ENCODE results near the gene PTPRD. TPM values are rescaled to one million over a fixed set of nuclear protein-coding genes. Genes with fewer than 3 reads are reported as not detected.

The PTPRD gene
- total RNA-seq, 1 donor from 2014 or later = 5.7 TPM

- Mint-ChIP-seq H3K27ac (ENCODE audit: unreplicated experiment) (no peak overlapping the region), H3K4me3 (ENCODE audit: unreplicated experiment) (no peak overlapping the region), H3K27me3 (ENCODE audit: low read depth) (peaks cover 2% of the 10 kb centered on the region), H3K4me1 (ENCODE audit: low read depth) (peaks cover 14% of the 10 kb centered on the region), H3K9me3 (ENCODE audit: low read depth) (peaks cover 8% of the 10 kb centered on the region), H3K36me3 (ENCODE audit: low read depth) (no peaks in the 10 kb centered on the region)
- DNase-seq (ENCODE audit: low spot score) = no peak
- TF ChIP-seq, protein P1, sequence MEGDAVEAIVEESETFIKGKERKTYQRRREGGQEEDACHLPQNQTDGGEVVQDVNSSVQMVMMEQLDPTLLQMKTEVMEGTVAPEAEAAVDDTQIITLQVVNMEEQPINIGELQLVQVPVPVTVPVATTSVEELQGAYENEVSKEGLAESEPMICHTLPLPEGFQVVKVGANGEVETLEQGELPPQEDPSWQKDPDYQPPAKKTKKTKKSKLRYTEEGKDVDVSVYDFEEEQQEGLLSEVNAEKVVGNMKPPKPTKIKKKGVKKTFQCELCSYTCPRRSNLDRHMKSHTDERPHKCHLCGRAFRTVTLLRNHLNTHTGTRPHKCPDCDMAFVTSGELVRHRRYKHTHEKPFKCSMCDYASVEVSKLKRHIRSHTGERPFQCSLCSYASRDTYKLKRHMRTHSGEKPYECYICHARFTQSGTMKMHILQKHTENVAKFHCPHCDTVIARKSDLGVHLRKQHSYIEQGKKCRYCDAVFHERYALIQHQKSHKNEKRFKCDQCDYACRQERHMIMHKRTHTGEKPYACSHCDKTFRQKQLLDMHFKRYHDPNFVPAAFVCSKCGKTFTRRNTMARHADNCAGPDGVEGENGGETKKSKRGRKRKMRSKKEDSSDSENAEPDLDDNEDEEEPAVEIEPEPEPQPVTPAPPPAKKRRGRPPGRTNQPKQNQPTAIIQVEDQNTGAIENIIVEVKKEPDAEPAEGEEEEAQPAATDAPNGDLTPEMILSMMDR (IDR thresholded peaks at IDR 0.05) = no peak
Observed at GRCh38 chr9:8905731-8906130, 1707.1 kb downstream of the PTPRD start.

DNA sequence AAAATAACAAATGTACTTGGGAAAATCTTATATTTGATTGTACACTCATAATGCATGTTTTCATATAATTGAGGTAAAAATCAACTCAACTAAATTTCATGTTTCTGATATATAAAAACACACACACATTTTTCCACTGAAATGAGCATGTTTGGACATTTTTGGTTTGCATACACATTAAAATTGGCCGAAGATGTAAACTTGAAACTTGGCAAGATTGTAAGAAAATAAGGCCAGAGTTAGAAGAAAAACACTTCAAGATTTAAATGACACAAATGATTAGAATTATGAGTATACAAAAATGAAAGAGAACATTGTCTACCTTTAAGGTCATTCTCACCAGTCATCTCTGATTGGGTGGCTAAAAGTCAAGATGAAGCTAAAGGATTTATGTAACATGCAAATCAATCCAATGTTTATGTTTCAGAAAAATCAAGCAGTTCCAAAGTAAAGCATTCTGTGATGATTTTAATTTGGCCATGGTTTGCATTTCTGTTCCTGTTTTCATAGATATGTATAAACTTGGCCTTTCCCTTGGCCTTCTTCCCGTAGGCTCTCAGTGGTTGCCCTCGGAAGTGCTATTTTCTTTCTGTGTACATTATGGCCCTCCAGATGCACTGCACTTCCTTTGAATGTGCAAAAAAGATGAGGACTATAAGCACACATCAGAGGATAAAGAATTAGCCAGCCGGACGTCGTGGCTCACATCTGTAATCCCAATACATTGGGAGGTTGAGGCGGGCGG, 1707.9 kb downstream of the PTPRD start:
- no peak overlapping the region for H3K4me3 Mint-ChIP-seq (ENCODE audit: unreplicated experiment)
- no peak overlapping the region for H3K27ac Mint-ChIP-seq (ENCODE audit: unreplicated experiment)
- H3K4me1 Mint-ChIP-seq (ENCODE audit: low read depth) = peaks cover 14% of the 10 kb centered on the region
- H3K27me3 Mint-ChIP-seq (ENCODE audit: low read depth) = peaks cover 2% of the 10 kb centered on the region
- no peaks in the 10 kb centered on the region for H3K36me3 Mint-ChIP-seq (ENCODE audit: low read depth)
- TF ChIP-seq, protein P1 (IDR thresholded peaks at IDR 0.05) = no peak
- H3K9me3 Mint-ChIP-seq (ENCODE audit: low read depth) = peaks cover 8% of the 10 kb centered on the region
- no peak for DNase-seq (ENCODE audit: low spot score)

DNA sequence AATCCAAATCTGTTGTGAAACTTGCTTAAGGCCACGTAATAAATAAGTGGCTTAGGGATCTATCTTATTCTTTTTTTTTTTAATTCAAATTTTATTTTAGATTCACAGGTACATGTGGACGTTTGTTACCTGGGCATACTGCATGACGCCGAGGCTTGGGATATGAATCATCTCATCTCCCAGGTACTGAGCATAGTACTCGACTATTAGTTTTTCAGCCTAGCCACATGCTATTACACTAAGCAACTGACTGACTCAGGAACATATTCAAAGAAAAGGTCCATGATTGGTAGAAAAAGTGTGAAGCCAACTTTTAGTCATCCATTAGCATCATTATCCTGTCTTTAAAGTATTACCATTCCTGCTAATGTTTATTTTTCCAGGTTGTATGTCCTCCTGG, 1709.7 kb downstream of the PTPRD start:
- Mint-ChIP-seq H3K36me3 (ENCODE audit: low read depth) (no peaks in the 10 kb centered on the region), H3K4me1 (ENCODE audit: low read depth) (peaks cover 14% of the 10 kb centered on the region), H3K4me3 (ENCODE audit: unreplicated experiment) (no peak overlapping the region), H3K27ac (ENCODE audit: unreplicated experiment) (no peak overlapping the region), H3K9me3 (ENCODE audit: low read depth) (peaks cover 4% of the 10 kb centered on the region), H3K27me3 (ENCODE audit: low read depth) (no peaks in the 10 kb centered on the region)
- DNase-seq (ENCODE audit: low spot score) = no peak
- TF ChIP-seq, protein P1 (IDR thresholded peaks at IDR 0.05) = no peak

GRCh38 chr9:8901146-8901545, 1711.7 kb downstream of the PTPRD start:
- Mint-ChIP-seq H3K36me3 (ENCODE audit: low read depth) (no peaks in the 10 kb centered on the region), H3K27ac (ENCODE audit: unreplicated experiment) (no peak overlapping the region), H3K9me3 (ENCODE audit: low read depth) (no peaks in the 10 kb centered on the region), H3K4me1 (ENCODE audit: low read depth) (peaks cover 9% of the 10 kb centered on the region), H3K4me3 (ENCODE audit: unreplicated experiment) (no peak overlapping the region), H3K27me3 (ENCODE audit: low read depth) (peaks cover 6% of the 10 kb centered on the region)
- DNase-seq (ENCODE audit: low spot score) = no peak
- TF ChIP-seq, protein P1 (IDR thresholded peaks at IDR 0.05) = no peak

DNA sequence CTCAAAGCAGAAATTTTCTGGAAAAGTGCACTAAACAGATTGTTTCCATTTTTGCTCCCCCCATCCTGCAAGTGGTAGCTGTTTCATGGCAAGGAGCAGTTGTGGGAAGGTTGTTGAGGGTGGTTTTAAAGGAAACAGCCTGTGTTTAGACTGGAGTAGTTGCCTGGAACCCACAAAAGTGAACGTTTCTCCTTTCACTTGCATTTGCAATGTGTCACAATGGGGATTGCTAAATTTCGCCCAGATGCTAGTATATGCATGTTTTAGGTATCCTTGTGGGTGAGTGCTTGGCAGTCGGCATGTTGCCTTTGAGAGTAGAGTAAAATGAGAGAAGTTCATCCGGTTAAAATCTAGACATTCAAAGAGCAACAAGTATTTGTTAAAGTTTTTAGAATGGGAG, 1713.3 kb downstream of the PTPRD start:
- Mint-ChIP-seq H3K9me3 (ENCODE audit: low read depth) (no peaks in the 10 kb centered on the region), H3K27ac (ENCODE audit: unreplicated experiment) (no peak overlapping the region), H3K36me3 (ENCODE audit: low read depth) (no peaks in the 10 kb centered on the region), H3K4me1 (ENCODE audit: low read depth) (peaks cover 9% of the 10 kb centered on the region), H3K27me3 (ENCODE audit: low read depth) (peaks cover 17% of the 10 kb centered on the region), H3K4me3 (ENCODE audit: unreplicated experiment) (no peak overlapping the region)
- TF ChIP-seq, protein P1 (IDR thresholded peaks at IDR 0.05) = no peak
- no peak for DNase-seq (ENCODE audit: low spot score)

Data from chondrocyte (in vitro differentiated cells).